ENCODE data around the gene PISD. TPM values are rescaled to one million over a fixed set of nuclear protein-coding genes. Genes with fewer than 3 reads are reported as not detected.

PISD gene
- total RNA-seq, 2 donors from 2014 or later: 14.8 to 27.3 TPM

DNA sequence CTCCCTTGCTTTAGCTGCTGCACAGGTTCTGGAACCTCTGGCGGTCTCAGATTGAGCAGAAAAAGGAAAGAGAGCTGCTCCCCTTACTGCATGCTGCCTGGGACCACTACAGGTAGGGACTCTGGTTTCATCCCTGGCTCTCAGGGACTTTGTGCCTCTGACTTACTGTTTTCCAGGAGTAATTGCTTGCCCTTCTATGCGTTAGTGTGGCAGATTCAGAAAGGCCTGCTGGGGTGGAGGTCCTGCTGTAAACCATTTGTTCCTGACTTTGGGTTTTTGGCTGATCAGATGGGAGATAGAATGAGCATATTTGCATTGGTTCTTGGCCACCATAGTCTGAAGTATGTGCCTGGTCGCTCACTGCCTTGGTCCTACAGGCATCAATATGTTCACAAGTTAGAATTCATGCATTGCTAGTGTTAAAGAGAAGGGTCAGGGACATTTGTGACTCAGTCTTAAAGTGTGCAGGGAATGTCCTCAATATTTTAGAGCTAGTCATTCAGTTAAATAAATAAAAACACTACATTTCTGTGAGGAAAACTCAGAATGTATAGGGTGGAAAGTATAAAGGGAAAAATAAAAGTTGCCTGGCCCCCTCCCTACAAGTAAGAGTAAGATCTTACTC lies 78.0 kb downstream of the PISD start:
- Histone ChIP-seq H3K9me3 (no peaks in the 10 kb centered on the region), H3K4me3 (no peak overlapping the region), H3K27ac (no peak overlapping the region), H3K36me3 (peaks cover 17% of the 10 kb centered on the region), H3K4me1 (no peaks in the 10 kb centered on the region), H3K27me3 (no peaks in the 10 kb centered on the region)
- TF ChIP-seq CTCF (IDR thresholded peaks at IDR 0.05): no peak
- no peak for DNase-seq (ENCODE audit: low spot score)

DNA sequence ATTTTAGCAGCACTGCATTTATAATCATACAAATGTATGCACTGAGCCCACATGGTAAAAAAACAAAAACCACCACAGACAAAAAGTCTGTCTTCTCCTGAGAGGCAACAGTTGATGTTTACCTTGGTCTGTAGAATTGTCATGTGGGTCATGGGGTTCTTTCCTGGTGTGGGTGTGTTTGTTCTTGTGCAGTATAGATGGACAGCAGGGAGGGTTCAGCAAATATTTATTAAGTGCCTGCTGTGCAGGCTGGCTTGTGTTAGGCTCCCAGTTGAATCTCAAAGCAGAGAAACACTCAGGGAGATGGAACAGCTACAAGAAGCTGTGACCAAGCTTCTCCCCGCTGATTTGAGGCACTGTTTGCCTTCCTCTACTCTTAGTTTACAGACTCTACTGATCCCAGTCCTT lies 82.2 kb downstream of the PISD start:
- DNase-seq (ENCODE audit: low spot score): no peak
- Histone ChIP-seq H3K36me3 (no peaks in the 10 kb centered on the region), H3K27me3 (no peaks in the 10 kb centered on the region), H3K9me3 (no peaks in the 10 kb centered on the region), H3K4me3 (no peak overlapping the region), H3K27ac (no peak overlapping the region), H3K4me1 (no peaks in the 10 kb centered on the region)
- TF ChIP-seq CTCF (IDR thresholded peaks at IDR 0.05): no peak

DNA sequence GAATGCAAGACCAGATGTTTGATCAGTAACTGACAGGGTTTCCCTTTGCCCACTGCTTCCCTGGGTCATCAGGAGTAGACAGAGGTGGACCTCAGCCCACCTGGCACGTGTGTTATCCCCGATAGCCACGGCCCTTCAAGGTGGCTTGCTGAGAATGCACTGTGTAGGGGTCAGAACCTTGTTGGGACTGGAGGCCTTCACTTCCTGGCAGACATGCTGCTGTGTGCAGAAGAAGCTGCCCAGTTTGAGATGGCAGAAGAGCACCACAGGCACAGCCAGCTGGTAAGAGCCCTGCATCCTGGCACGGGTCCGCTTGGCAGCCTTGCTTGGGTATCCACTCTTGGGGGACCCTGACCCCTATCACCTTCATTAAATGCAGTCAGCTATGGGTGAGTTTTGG lies 83.8 kb downstream of the PISD start:
- H3K4me3 ChIP-seq: no peak overlapping the region
- TF ChIP-seq CTCF (IDR thresholded peaks at IDR 0.05): no peak
- H3K9me3 ChIP-seq: no peaks in the 10 kb centered on the region
- no peaks in the 10 kb centered on the region for H3K4me1 ChIP-seq
- H3K27me3 ChIP-seq: no peaks in the 10 kb centered on the region
- H3K27ac ChIP-seq: no peak overlapping the region
- H3K36me3 ChIP-seq: no peaks in the 10 kb centered on the region
- DNase-seq (ENCODE audit: low spot score): no peak

GRCh38 chr22:31577711-31578110 lies 84.3 kb downstream of the PISD start:
- H3K9me3 ChIP-seq: no peaks in the 10 kb centered on the region
- no peaks in the 10 kb centered on the region for H3K36me3 ChIP-seq
- no peak overlapping the region for H3K27ac ChIP-seq

DNA sequence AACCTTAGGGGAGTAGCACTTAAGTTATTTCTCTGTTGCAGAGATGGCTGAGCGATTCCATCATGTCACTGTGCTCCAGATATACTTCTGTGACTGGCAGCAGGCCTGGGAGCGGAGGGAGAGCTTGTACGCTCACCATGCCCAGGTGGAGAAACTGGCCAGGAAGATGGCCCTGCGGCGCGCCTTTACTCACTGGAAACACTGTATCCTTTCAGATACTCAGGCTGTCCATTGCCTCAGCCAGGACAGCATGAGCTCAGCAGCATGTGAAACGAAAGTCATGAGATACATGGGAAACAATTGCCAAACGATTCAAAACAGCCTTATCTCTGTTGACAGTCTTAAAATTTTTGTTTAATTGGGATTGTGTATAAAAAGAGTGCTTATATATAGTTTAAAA lies 86.8 kb downstream of the PISD start:
- no peak for TF ChIP-seq CTCF (IDR thresholded peaks at IDR 0.05)
- no peaks in the 10 kb centered on the region for H3K36me3 ChIP-seq
- H3K4me3 ChIP-seq: no peak overlapping the region
- H3K9me3 ChIP-seq: no peaks in the 10 kb centered on the region
- H3K27me3 ChIP-seq: no peaks in the 10 kb centered on the region
- DNase-seq (ENCODE audit: low spot score): no peak
- H3K4me1 ChIP-seq: no peaks in the 10 kb centered on the region
- H3K27ac ChIP-seq: no peak overlapping the region

More at GRCh38 chr22:31577711-31578110, 84.3 kb downstream of the PISD start:
- no peak for TF ChIP-seq CTCF (IDR thresholded peaks at IDR 0.05)
- H3K4me1 ChIP-seq: no peaks in the 10 kb centered on the region
- H3K27me3 ChIP-seq: no peaks in the 10 kb centered on the region
- DNase-seq (ENCODE audit: low spot score): no peak
- H3K4me3 ChIP-seq: no peak overlapping the region

DNA sequence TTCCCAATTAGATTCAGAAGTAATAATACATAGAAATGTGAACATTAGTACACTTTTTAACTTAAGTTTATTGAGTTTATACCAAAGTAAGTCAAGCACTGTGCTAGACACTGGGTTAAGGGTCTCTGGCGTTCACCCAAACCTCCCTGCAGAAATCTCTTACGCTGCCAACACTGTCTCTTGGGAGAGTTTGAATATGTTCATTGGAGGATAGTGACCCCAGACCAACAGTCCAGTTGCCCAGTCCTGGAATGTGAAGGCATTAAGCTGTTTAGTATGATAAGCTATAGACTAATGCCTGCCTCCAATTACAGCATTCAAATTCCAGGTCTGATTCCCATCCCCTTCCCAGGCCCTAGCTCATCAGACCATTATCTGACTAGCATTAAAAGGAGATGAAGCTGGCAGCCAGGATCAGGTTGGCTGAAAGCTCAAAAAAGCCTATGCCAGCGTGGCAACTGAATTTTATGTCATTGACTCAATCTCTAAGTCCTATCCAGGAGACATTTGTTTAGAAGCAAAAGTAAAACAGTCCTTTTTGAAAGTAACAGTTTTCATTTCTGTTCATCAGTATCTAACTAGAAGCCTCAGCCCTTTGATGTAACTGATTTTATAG lies 87.9 kb downstream of the PISD start:
- Histone ChIP-seq H3K4me1 (no peaks in the 10 kb centered on the region), H3K9me3 (no peaks in the 10 kb centered on the region), H3K27ac (no peak overlapping the region), H3K27me3 (no peaks in the 10 kb centered on the region), H3K4me3 (no peak overlapping the region), H3K36me3 (no peaks in the 10 kb centered on the region)
- DNase-seq (ENCODE audit: low spot score): no peak
- TF ChIP-seq CTCF (IDR thresholded peaks at IDR 0.05): no peak
